SK-N-SH (cell line): ENCODE measurements around the gene FOXF2. TPM values are rescaled to one million over a fixed set of nuclear protein-coding genes. Genes with fewer than 3 reads are reported as not detected.
A peak's percentile ranks its signal among the peaks of the same experiment; 100 is the strongest.

Experiments
- CTCF ChIA-PET: fragments of 300-600, 350-600 bp; formaldehyde crosslinking; extraction: SDS; loops from one replicate; lab custom pipeline; 2021; lab: Yijun Ruan, JAX
- POLR2A ChIA-PET: fragments of 350-600 bp; sonication (Branson Sonifier 250); formaldehyde crosslinking; extraction: SDS; loops from one replicate; lab custom pipeline; 2020; ENCODE audit warnings: antibody characterized with exemption, inconsistent platforms; lab: Yijun Ruan, JAX
- DNase-seq: peaks from one replicate; pipeline ENCODE4 v3.0.0; 2012
- H2AFZ ChIP-seq: fragments of 200-600 bp; sonication (generic); 2 replicates; pipeline ENCODE4 v1.8.1; 2016; ENCODE audit warnings: antibody characterized with exemption, mild to moderate bottlenecking, low read depth
- H3F3A ChIP-seq: fragments of 200-600 bp; sonication (generic); replicated peaks from 2 replicates; pipeline ENCODE3; 2016; ENCODE audit warnings: antibody characterized with exemption, mild to moderate bottlenecking; ENCODE audit not compliant: insufficient read depth
- H3K27ac ChIP-seq, 2 experiments: fragments of 200-500 bp in 1 of 2; fragments of 200-600 bp in 1 of 2; sonication (Bioruptor generic) in 1 of 2; sonication (generic), shearing (Covaris generic) in 1 of 2; 2 replicates each; pipeline versions ENCODE4 v1.5.1 to v1.6.1; 2014 to 2016; ENCODE audit warnings: low read depth in 2 of 2, inconsistent platforms in 1 of 2, low read length in 1 of 2, mild to moderate bottlenecking in 1 of 2, mixed read lengths in 1 of 2
- H3K27me3 ChIP-seq: fragments of 200-600 bp; sonication (generic), shearing (Covaris generic); 2 replicates; pipeline ENCODE4 v1.6.1; 2016; ENCODE audit warnings: mixed run types; ENCODE audit not compliant: insufficient read depth
- H3K36me3 ChIP-seq, 2 experiments: fragments of 200-500 bp in 1 of 2; fragments of 200-600 bp in 1 of 2; sonication (Bioruptor generic) in 1 of 2; sonication (generic) in 1 of 2; replicated peaks in 1 of 2; 2 replicates each; pipeline versions ENCODE3 to v1.5.1; 2014 to 2016; ENCODE audit warnings: low read length in 1 of 2, mild to moderate bottlenecking in 1 of 2; ENCODE audit not compliant: insufficient read depth in 2 of 2, control insufficient read depth in 1 of 2
- H3K4me1 ChIP-seq, 2 experiments: fragments of 200-500 bp in 1 of 2; fragments of 200-600 bp in 1 of 2; sonication (Bioruptor generic) in 1 of 2; sonication (generic), shearing (Covaris generic) in 1 of 2; 2 replicates each; pipeline versions ENCODE4 v1.5.1 to v1.6.1; 2014 to 2016; ENCODE audit warnings: low read depth in 1 of 2, low read length in 1 of 2, mixed run types in 1 of 2; ENCODE audit not compliant: insufficient read depth in 2 of 2, control insufficient read depth in 1 of 2
- H3K4me2 ChIP-seq: fragments of 200-600 bp; sonication (generic), shearing (Covaris generic); 2 replicates; pipeline ENCODE4 v1.6.1; 2017; ENCODE audit warnings: mixed run types
- H3K4me3 ChIP-seq, 2 experiments: fragments of 200-500 bp in 1 of 2; fragments of 200-600 bp in 1 of 2; sonication (Bioruptor generic) in 1 of 2; sonication (generic), shearing (Covaris generic) in 1 of 2; 2 replicates each; pipeline versions ENCODE4 v1.5.1 to v1.8.1; 2014 to 2016; ENCODE audit warnings: low read depth in 2 of 2, inconsistent platforms in 1 of 2, low read length in 1 of 2, mild to moderate bottlenecking in 1 of 2, mixed read lengths in 1 of 2, moderate library complexity in 1 of 2
- H3K79me2 ChIP-seq: fragments of 200-600 bp; sonication (generic); 2 replicates; pipeline ENCODE4 v1.8.1; 2017; ENCODE audit warnings: mild to moderate bottlenecking; ENCODE audit not compliant: insufficient read depth
- H3K9ac ChIP-seq: fragments of 200-600 bp; sonication (generic); 2 replicates; pipeline ENCODE4 v1.6.1; 2017; ENCODE audit warnings: mixed run types
- H3K9me2 ChIP-seq: fragments of 200-600 bp; sonication (generic); 2 replicates; pipeline ENCODE4 v1.6.1; 2017; ENCODE audit warnings: mixed run types
- H3K9me3 ChIP-seq: fragments of 200-600 bp; sonication (generic); 2 replicates; pipeline ENCODE4 v1.6.1; 2017; ENCODE audit warnings: mixed run types, mild to moderate bottlenecking, moderate library complexity
- H4K20me1 ChIP-seq: fragments of 200-600 bp; sonication (generic); 2 replicates; pipeline ENCODE4 v1.6.1; 2017; ENCODE audit warnings: mild to moderate bottlenecking, mixed run types; ENCODE audit not compliant: insufficient read depth
- CHD2 ChIP-seq: fragments of 150-350 bp; IDR thresholded peaks from 2 replicates; pipeline ENCODE4 v1.6.1; 2018; ENCODE audit warnings: low read length; ENCODE audit not compliant: partially characterized antibody
- ELF1 ChIP-seq: IDR thresholded peaks from 2 replicates; pipeline ENCODE4 v1.4.0; 2012
- EP300 ChIP-seq, 2 experiments: IDR thresholded peaks; 2 replicates each; pipeline versions ENCODE4 v1.4.0 to v1.6.1; 2012; ENCODE audit warnings: borderline replicate concordance in 1 of 2, low read depth in 1 of 2, low read length in 1 of 2
- EZH2phosphoT487 ChIP-seq: fragments of 200-600 bp; sonication (generic); IDR thresholded peaks from 2 replicates; pipeline ENCODE4 v1.6.1; 2017; ENCODE audit warnings: low read depth, mixed run types, mild to moderate bottlenecking, antibody characterized with exemption, moderate library complexity, borderline replicate concordance
- FOSL2 ChIP-seq: IDR thresholded peaks from 2 replicates; pipeline ENCODE4 v1.4.0; 2012; ENCODE audit warnings: low read depth, mild to moderate bottlenecking, moderate library complexity, borderline replicate concordance
- FOXJ3 ChIP-seq: sonication (generic); formaldehyde crosslinking; IDR thresholded peaks from 2 replicates; pipeline ENCODE4 v1.5.1; 2020; ENCODE audit warnings: mild to moderate bottlenecking, missing genetic modification reagents
- GATA2 ChIP-seq: sonication (generic); formaldehyde crosslinking; IDR thresholded peaks from 2 replicates; pipeline ENCODE4 v1.5.0; 2020; ENCODE audit warnings: mild to moderate bottlenecking, missing genetic modification reagents
- MEF2A ChIP-seq: IDR thresholded peaks from 2 replicates; pipeline ENCODE4 v1.4.0; 2012; ENCODE audit warnings: low read depth, borderline replicate concordance
- POLR2AphosphoS5 ChIP-seq: IDR thresholded peaks from 2 replicates; pipeline ENCODE4 v1.6.1; 2012; ENCODE audit warnings: low read depth, low read length
- RAD21 ChIP-seq: IDR thresholded peaks from 2 replicates; pipeline ENCODE4 v1.6.1; 2012; ENCODE audit warnings: mild to moderate bottlenecking, low read length
- RCOR1 ChIP-seq: fragments of 150-350 bp; IDR thresholded peaks from 2 replicates; pipeline ENCODE4 v1.6.1; 2017; ENCODE audit warnings: antibody characterized with exemption, low read length
- SMC3 ChIP-seq: IDR thresholded peaks from 2 replicates; pipeline ENCODE4 v1.6.1; 2012; ENCODE audit warnings: low read depth, low read length, improper control_type of control experiment
- TAF1 ChIP-seq: IDR thresholded peaks from 2 replicates; pipeline ENCODE4 v1.6.1; 2012; ENCODE audit warnings: low read depth, mild to moderate bottlenecking, low read length, moderate library complexity, borderline replicate concordance
- TCF12 ChIP-seq: IDR thresholded peaks from 2 replicates; pipeline ENCODE4 v1.4.0; 2012
- TEAD4 ChIP-seq: IDR thresholded peaks from 2 replicates; pipeline ENCODE4 v1.4.0; 2012; ENCODE audit warnings: mild to moderate bottlenecking, borderline replicate concordance; ENCODE audit not compliant: insufficient read depth
- WGBS: methylation state at CpG from one replicate; pipeline ENCODE4 v1.1.6; 2017; ENCODE audit warnings: low lambda C conversion rate; 5-methylcytosine and 5-hydroxymethylcytosine counted together
- polyA plus RNA-seq, 3 experiments: library from polyadenylated mRNA; depleted of rRNA; stranded (reverse); fragments of >200 nt; gene quantifications; 2 replicates each; pipeline ENCODE4 v1.2.3, GENCODE V29; 2012
- TF ChIP-seq, protein P1 (sequence below): IDR thresholded peaks from 2 replicates; pipeline ENCODE4 v1.4.0; 2012; ENCODE audit warnings: low read depth
- TF ChIP-seq, protein P2 (sequence below): fragments of 150-350 bp; IDR thresholded peaks from 2 replicates; pipeline ENCODE4 v1.6.1; 2017; ENCODE audit warnings: antibody characterized with exemption, low read length, low read depth, borderline replicate concordance
- TF ChIP-seq, protein P3 (sequence below): IDR thresholded peaks from 2 replicates; pipeline ENCODE4 v1.4.0; 2012; ENCODE audit warnings: low read depth, borderline replicate concordance
- TF ChIP-seq, protein P4 (sequence below): IDR thresholded peaks from 2 replicates; pipeline ENCODE4; 2012

Gene FOXF2
- polyA plus RNA-seq (2012; rRNA removed) = not detected in 2 replicates
- polyA plus RNA-seq (2012; cell fraction: cytosol; rRNA removed) = not detected in 2 replicates
- polyA plus RNA-seq (2012; cell fraction: nucleus; rRNA removed) = not detected in 2 replicates

DNA sequence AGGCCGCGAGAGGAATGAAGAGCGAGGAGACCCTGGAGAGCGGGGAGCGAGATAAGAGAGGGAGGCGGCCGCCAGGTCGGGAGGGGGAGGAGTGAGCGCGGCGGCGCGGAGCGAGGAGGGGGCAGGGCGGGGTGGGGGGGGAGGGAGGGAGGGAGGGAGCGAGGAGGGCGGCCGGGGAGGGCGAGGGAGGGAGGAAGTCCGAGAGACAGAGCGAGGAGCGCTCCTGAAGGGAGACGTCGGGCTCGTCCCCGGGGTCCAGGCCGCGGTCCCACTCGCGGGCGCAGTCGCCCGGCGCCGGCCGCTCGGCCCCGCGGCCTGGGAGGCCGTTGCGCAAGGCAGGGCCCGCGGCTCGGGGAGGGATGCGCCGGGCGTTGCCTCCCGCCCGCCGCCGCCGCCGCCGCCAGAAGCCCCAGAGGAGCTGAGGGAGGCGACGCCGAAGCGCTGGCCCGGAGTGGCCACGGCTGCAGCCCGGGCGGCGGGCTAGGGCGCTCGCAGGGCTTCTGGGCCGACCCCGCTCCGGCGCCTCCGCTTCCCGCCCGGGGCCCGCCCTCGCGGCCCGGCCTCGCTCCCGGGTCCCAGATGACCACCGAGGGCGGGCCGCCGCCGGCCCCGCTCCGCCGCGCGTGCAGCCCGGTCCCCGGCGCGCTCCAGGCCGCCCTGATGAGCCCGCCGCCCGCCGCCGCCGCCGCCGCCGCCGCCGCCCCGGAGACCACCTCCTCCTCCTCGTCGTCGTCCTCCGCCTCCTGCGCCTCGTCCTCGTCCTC lies at the start of gene FOXF2:
TSS of gene FOXF2 (plus strand) at position 208 of the 764 bp plus-strand sequence. CDS start at position 580, 372 bp downstream.
- Histone ChIP-seq H3F3A (no peaks in the 10 kb centered on the region), H3K27ac (no peak within 1 kb of the TSS), H3K4me3 (no peak within 1 kb of the TSS), H3K36me3 (no peaks in the 10 kb centered on the region), H3K4me2 (peak within 1 kb of the TSS; percentile 33; the same call in 1 of the 2 replicates), H3K9ac (no peak within 1 kb of the TSS), H3K27me3 (peaks cover 82% of the 10 kb centered on the region), H3K4me1 (no peaks in the 10 kb centered on the region), H3K9me3 (no peaks in the 10 kb centered on the region), H3K79me2 (no peaks in the 10 kb centered on the region), H2AFZ (no peak within 1 kb of the TSS), H3K9me2 (no peaks in the 10 kb centered on the region), H4K20me1 (no peaks in the 10 kb centered on the region)
- CTCF ChIA-PET = no interaction called here
- 6% methylated on average over 23 of the region's 112 CpGs for WGBS
- no peak for DNase-seq
- POLR2A ChIA-PET = no interaction called here
- no peak for TF ChIP-seq RAD21
- no peak for TF ChIP-seq EP300 (IDR thresholded peaks at IDR 0.05; ENCODE audit: borderline replicate concordance in 1 of 2, low read depth in 1 of 2, low read length in 1 of 2)
- TF ChIP-seq MEF2A = no peak
- no peak for TF ChIP-seq EZH2phosphoT487
- TF ChIP-seq FOXJ3 = no peak
- TF ChIP-seq ELF1 = no peak
- TF ChIP-seq, protein P1, sequence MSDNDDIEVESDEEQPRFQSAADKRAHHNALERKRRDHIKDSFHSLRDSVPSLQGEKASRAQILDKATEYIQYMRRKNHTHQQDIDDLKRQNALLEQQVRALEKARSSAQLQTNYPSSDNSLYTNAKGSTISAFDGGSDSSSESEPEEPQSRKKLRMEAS = no peak
- TF ChIP-seq, protein P2, sequence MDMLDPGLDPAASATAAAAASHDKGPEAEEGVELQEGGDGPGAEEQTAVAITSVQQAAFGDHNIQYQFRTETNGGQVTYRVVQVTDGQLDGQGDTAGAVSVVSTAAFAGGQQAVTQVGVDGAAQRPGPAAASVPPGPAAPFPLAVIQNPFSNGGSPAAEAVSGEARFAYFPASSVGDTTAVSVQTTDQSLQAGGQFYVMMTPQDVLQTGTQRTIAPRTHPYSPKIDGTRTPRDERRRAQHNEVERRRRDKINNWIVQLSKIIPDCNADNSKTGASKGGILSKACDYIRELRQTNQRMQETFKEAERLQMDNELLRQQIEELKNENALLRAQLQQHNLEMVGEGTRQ = no peak
- TF ChIP-seq CHD2 = no peak
- TF ChIP-seq RCOR1 = no peak

DNA sequence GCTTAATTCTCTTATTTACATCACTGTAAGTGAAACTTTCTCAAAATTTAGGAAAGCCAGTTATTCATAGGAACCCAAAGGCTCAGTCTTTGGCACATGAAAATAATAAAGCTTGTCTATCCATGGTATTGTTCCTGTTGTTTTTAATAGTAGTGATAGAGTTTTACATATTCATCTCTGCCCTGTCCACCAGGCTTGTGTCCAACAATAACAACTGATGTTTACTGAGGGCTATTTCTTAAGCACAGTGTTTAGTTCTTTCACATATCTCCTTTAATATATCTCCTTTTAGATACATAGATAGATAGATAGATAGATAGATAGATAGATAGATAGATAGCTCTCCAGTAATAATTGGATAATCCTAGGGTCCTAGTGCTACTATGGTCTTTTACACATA lies 43.3 kb upstream of the FOXF2 start:
- Histone ChIP-seq H3K4me2 (no peak overlapping the region), H4K20me1 (no peaks in the 10 kb centered on the region), H3K27me3 (no peaks in the 10 kb centered on the region), H3K9ac (no peak overlapping the region), H3K9me2 (no peaks in the 10 kb centered on the region), H3K4me1 (no peaks in the 10 kb centered on the region), H3K4me3 (no peak overlapping the region), H3K79me2 (no peaks in the 10 kb centered on the region), H3F3A (no peaks in the 10 kb centered on the region), H3K9me3 (no peaks in the 10 kb centered on the region), H2AFZ (no peak overlapping the region), H3K36me3 (no peaks in the 10 kb centered on the region), H3K27ac (no peak overlapping the region)
- TF ChIP-seq TCF12 = no peak
- TF ChIP-seq RCOR1 = no peak
- TF ChIP-seq FOXJ3 = no peak
- no peak for TF ChIP-seq POLR2AphosphoS5
- no peak for TF ChIP-seq TEAD4
- TF ChIP-seq, protein P3, sequence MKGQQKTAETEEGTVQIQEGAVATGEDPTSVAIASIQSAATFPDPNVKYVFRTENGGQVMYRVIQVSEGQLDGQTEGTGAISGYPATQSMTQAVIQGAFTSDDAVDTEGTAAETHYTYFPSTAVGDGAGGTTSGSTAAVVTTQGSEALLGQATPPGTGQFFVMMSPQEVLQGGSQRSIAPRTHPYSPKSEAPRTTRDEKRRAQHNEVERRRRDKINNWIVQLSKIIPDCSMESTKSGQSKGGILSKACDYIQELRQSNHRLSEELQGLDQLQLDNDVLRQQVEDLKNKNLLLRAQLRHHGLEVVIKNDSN = no peak
- no peak for TF ChIP-seq EP300 (IDR thresholded peaks at IDR 0.05; ENCODE audit: borderline replicate concordance in 1 of 2, low read depth in 1 of 2, low read length in 1 of 2)
- TF ChIP-seq GATA2 (CRISPR knock-in tag) = no peak
- TF ChIP-seq FOSL2 = no peak
- TF ChIP-seq, protein P4, sequence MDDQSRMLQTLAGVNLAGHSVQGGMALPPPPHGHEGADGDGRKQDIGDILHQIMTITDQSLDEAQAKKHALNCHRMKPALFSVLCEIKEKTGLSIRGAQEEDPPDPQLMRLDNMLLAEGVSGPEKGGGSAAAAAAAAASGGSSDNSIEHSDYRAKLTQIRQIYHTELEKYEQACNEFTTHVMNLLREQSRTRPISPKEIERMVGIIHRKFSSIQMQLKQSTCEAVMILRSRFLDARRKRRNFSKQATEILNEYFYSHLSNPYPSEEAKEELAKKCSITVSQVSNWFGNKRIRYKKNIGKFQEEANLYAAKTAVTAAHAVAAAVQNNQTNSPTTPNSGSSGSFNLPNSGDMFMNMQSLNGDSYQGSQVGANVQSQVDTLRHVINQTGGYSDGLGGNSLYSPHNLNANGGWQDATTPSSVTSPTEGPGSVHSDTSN = no peak
- TF ChIP-seq EZH2phosphoT487 = no peak
- no peak for TF ChIP-seq TAF1
- TF ChIP-seq SMC3 = no peak
- ChIA-PET POLR2A (no interaction called here), CTCF (interaction anchor here (1.2 to 1.3 kb wide), 2 partner anchors 8 to 753 kb away, joined by 3 read pairs; no protein-coding TSS in a partner anchor)
- no peak for DNase-seq
